Common myeloid progenitor, CD34-positive (primary cell): Measurements from ENCODE around the gene ZNF425.

ENCODE experiments used
- CTCF ChIA-PET: fragments of 350-600 bp; sonication (Branson Sonifier 250); formaldehyde crosslinking; loops from one replicate; lab custom pipeline; 2021; ENCODE audit warnings: antibody characterized with exemption; lab: Charles Lee
- POLR2A ChIA-PET: fragments of 350-600 bp; sonication (Branson Sonifier 250); formaldehyde crosslinking; loops from one replicate; lab custom pipeline; 2021; ENCODE audit warnings: antibody characterized with exemption; lab: Charles Lee
- DNase-seq, 3 donors: peaks; one replicate each; pipeline versions ENCODE4 v3.0.0 to v3.0.0-alpha.2; 2013
- H3K27ac ChIP-seq, 2 experiments: 1 replicate in 1 of 2; 2 replicates in 1 of 2; pipeline ENCODE4 v1.7.0; 2013; ENCODE audit warnings: inconsistent platforms in 2 of 2, low read length in 2 of 2, mild to moderate bottlenecking in 2 of 2, low read depth in 1 of 2, moderate library complexity in 1 of 2; ENCODE audit not compliant: severe bottlenecking in 2 of 2, insufficient read depth in 1 of 2, poor library complexity in 1 of 2
- H3K27me3 ChIP-seq, 5 experiments: replicated peaks in 2 of 5; 1 replicate in 3 of 5; 2 replicates in 2 of 5; pipeline versions ENCODE4 v1.6.1 to v1.7.0; 2013; ENCODE audit warnings: low read length in 4 of 5, mild to moderate bottlenecking in 2 of 5, moderate library complexity in 2 of 5, inconsistent platforms in 1 of 5; ENCODE audit not compliant: insufficient read depth in 5 of 5, control insufficient read depth in 4 of 5
- H3K36me3 ChIP-seq, 4 experiments: 1 replicate in 2 of 4; 2 replicates in 2 of 4; pipeline versions ENCODE4 v1.6.1 to v1.7.0; 2013; ENCODE audit warnings: low read length in 3 of 4, control low read depth in 1 of 4, mild to moderate bottlenecking in 1 of 4; ENCODE audit not compliant: control insufficient read depth in 4 of 4, insufficient read depth in 4 of 4
- H3K4me1 ChIP-seq, 4 experiments: 1 replicate in 3 of 4; 2 replicates in 1 of 4; pipeline versions ENCODE4 v1.6.1 to v1.7.1; 2013; ENCODE audit warnings: low read length in 3 of 4, mild to moderate bottlenecking in 3 of 4, control low read depth in 1 of 4, inconsistent platforms in 1 of 4, moderate library complexity in 1 of 4; ENCODE audit not compliant: control insufficient read depth in 4 of 4, insufficient read depth in 4 of 4; ENCODE audit errors: control extremely low read depth in 1 of 4
- H3K4me3 ChIP-seq, 7 experiments: 1 replicate in 4 of 7; 2 replicates in 3 of 7; pipeline versions ENCODE4 v1.5.1 to v1.7.0; 2013; ENCODE audit warnings: mild to moderate bottlenecking in 7 of 7, low read length in 6 of 7, moderate library complexity in 6 of 7, inconsistent platforms in 2 of 7, low read depth in 2 of 7, control low read depth in 1 of 7; ENCODE audit not compliant: insufficient read depth in 4 of 7, control insufficient read depth in 1 of 7; ENCODE audit errors: extremely low read depth in 1 of 7
- H3K9me3 ChIP-seq, 5 experiments: 1 replicate in 4 of 5; 2 replicates in 1 of 5; pipeline versions ENCODE4 v1.6.1 to v1.7.1; 2013; ENCODE audit warnings: low read length in 4 of 5, mild to moderate bottlenecking in 2 of 5, inconsistent platforms in 1 of 5, low read depth in 1 of 5, moderate library complexity in 1 of 5; ENCODE audit not compliant: control insufficient read depth in 4 of 5, insufficient read depth in 2 of 5; ENCODE audit errors: control extremely low read depth in 1 of 5
- WGBS: methylation state at CpG from one replicate; pipeline ENCODE4 v1.1.5; 2013; ENCODE audit not compliant: insufficient coverage; 5-methylcytosine and 5-hydroxymethylcytosine counted together

ZNF425 gene

DNA sequence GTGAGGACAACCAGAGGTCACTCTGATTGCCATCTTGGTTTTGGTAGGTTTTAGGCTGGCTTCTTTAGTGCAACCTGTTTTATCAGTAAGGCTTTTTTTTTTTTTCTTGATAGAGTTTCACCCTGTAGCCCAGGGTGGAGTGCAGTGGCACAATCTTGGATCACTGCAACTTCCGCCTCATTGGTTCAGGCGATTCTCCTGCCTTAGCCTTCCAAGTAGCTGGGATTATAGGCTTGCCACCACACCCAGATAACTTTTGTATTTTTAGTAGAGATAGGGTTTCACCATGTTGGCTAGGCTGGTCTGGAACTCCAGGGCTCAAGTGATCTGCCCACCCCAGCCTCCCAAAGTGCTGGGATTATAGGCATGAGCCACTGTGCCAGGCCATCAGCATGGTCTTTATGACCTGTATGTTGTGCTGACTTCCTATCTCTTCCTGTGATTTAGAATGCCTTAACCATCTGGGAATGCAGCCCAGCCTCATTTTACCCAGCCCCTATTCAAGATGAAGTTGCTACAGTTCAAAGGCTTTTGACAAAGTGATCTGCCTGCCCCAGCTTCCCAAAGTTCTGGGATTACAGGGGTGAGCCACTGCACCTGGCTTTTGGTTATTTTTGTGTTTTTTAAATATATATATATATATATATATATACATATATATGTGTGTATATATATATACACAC is 7.0 kb upstream of the ZNF425 start:
- ChIA-PET POLR2A (no interaction called here), CTCF (interaction anchor here (1.2 kb wide), 1 partner anchor 9 kb away, joined by 5 read pairs; no protein-coding TSS in a partner anchor)
- WGBS, result 100% methylated on average over 2 of the region's 2 CpGs

DNA sequence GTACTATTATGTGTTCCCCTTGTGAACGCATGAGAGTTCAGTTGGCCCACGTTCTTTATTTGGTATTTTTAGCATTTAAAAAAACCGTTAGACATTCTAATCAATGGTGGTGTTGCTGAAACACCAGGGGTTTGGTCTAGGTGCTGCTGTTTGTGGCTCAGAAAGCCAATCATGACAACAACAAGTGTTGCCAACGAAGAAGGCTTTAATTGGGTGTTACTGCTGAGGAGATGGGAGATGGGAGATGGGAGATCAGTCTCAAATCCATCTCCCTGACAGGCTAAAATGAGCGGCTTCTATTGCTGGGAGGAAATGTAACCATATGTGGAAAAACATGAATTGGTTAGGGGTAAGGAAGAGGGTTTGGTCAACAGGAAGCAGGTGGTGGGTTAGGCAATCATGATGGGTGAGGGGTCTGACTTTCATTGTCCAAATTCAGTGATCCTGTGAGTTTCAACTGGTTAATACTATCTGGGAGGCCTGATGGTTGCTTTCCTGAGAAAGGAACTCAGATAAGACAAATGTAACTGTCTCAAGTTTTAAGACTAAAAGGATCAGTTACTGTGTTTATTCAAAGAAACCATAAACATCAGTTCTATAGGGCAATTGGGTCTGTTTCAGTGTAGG is 4.6 kb upstream of the ZNF425 start:
- POLR2A ChIA-PET, result no interaction called here
- 100% methylated on average over 3 of the region's 5 CpGs for WGBS
- Histone ChIP-seq H3K4me3 (no peak overlapping the region), H3K27ac (no peak overlapping the region), H3K36me3 (peaks cover 11 to 35% (median 23%) of the 10 kb centered on the region in 4 experiments), H3K27me3 (no peaks in the 10 kb centered on the region), H3K4me1 (peaks cover 0 to 12% (median 7%) of the 10 kb centered on the region in 4 experiments), H3K9me3 (peaks cover 4 to 16% (median 7%) of the 10 kb centered on the region in 5 experiments)
- CTCF ChIA-PET, result no interaction called here
- DNase-seq, result peak in 2 of 3 donors; percentile 20 to 31

More for the DNA sequence above, 7.0 kb upstream of the ZNF425 start:
- Histone ChIP-seq H3K9me3 (peaks cover 4 to 16% (median 7%) of the 10 kb centered on the region in 5 experiments), H3K27ac (no peak overlapping the region), H3K27me3 (no peaks in the 10 kb centered on the region), H3K4me1 (peaks cover 0 to 3% (median 2%) of the 10 kb centered on the region in 4 experiments), H3K36me3 (peaks cover 11 to 35% (median 23%) of the 10 kb centered on the region in 4 experiments), H3K4me3 (no peak overlapping the region)
- DNase-seq, result no peak

- DNase-seq, result peak; percentile 50 to 79 (median 70)
Measured at GRCh38 chr7:149126662-149127266, 640 bp upstream of the ZNF425 start.

DNA sequence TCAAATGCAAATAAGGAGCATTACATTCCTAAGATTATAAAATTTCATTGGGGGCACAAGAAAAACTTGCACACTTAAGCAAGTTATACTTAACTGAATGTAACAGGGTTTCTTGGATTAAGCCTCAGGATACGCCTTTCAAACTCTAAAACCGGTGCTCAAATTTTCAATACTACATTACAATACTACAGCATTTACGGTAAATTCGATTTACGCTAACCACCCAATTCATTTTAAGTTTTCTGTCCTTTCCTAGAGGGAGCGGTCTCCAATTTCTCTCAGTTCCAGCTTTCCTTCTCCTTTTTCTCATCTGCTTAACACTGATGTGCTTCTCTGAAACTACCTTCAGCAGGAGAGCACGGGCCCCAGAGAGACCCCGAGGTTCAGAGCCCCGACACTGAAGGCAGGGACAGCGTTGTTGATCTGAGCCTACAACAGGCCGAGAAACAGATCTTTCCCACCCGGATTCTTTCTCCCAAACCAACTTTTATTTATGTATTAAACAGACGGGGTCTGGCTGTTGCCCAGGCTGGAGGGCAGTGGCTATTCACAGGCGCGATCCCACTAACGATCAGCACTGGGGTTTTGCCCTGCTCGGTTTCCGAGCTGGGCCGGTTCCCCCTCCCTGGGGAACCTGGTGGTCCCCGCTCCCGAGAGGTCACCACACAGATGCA is 798 bp downstream of the ZNF425 start:
- ChIA-PET CTCF (interaction anchor here (0.7 to 4.4 kb wide), 14 partner anchors 9 to 336 kb away, joined by 3 to 44 read pairs (median 4); partner anchors contain the start of gene ZNF398), POLR2A (interaction anchor here (0.5 to 1.9 kb wide), 7 partner anchors 11 to 536 kb away, joined by 3 to 27 read pairs (median 3); partner anchors contain the start of genes ZNF282 and ZNF398)
- Histone ChIP-seq H3K27ac (peak overlapping the region; percentile 88 to 95), H3K27me3 (no peaks in the 10 kb centered on the region), H3K36me3 (peaks cover 0 to 3% (median 2%) of the 10 kb centered on the region in 4 experiments), H3K9me3 (peaks cover 0 to 2% (median 0%) of the 10 kb centered on the region in 5 experiments), H3K4me1 (peaks cover 3 to 23% (median 13%) of the 10 kb centered on the region in 4 experiments), H3K4me3 (peak overlapping the region; percentile 86 to 100 (median 92))
- WGBS, result 11% methylated on average over 18 of the region's 21 CpGs
- DNase-seq, result peak in 1 of 3 donors; percentile 72

More at GRCh38 chr7:149126662-149127266, 640 bp upstream of the ZNF425 start:
- Histone ChIP-seq H3K4me3 (peak overlapping the region; percentile 86 to 100 (median 92)), H3K4me1 (peaks cover 3 to 23% (median 13%) of the 10 kb centered on the region in 4 experiments), H3K27me3 (no peaks in the 10 kb centered on the region), H3K36me3 (peaks cover 6 to 18% (median 14%) of the 10 kb centered on the region in 4 experiments), H3K27ac (peak overlapping the region; percentile 88 to 95), H3K9me3 (peaks cover 4 to 15% (median 7%) of the 10 kb centered on the region in 5 experiments)
- ChIA-PET CTCF (interaction anchor here (0.7 to 4.4 kb wide), 12 partner anchors 10 to 75 kb away, joined by 3 to 44 read pairs (median 6); partner anchors contain the start of gene ZNF398), POLR2A (interaction anchor here (0.5 to 1.9 kb wide), 4 partner anchors 13 to 61 kb away, joined by 3 to 27 read pairs (median 4); partner anchors contain the start of gene ZNF398)
- whole genome bisulfite sequencing, result under 1% methylated on average over 44 of the region's 48 CpGs

DNA sequence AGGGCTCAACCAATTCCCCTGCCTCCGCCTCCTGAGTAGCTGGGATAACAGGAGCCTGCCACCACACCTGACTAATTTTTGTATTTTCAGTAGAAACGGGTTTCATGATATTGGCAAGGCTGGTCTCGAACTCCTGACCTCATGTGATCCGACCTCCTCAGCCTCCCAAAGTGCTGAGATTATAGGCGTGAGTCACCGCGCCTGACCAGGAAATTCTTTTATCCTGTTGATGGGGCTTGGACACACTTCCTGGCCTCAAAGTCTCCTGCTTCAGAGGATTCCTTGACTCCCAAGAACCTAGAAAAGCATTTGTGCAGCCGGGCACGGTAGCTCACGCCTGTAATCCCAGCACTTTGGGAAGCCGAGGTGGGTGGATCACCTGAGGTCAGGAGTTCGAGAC is 16.2 kb downstream of the ZNF425 start:
- Histone ChIP-seq H3K4me1 (no peaks in the 10 kb centered on the region), H3K4me3 (no peak overlapping the region), H3K36me3 (peaks cover 0 to 2% (median under 1%) of the 10 kb centered on the region in 4 experiments), H3K27me3 (no peaks in the 10 kb centered on the region), H3K27ac (no peak overlapping the region), H3K9me3 (no peaks in the 10 kb centered on the region)
- ChIA-PET CTCF (no interaction called here), POLR2A (interaction anchor here (0.7 kb wide), 1 partner anchor 10 kb away, joined by 3 read pairs; no protein-coding TSS in a partner anchor)
- 100% methylated on average over 7 of the region's 12 CpGs for WGBS
- no peak for DNase-seq

DNA sequence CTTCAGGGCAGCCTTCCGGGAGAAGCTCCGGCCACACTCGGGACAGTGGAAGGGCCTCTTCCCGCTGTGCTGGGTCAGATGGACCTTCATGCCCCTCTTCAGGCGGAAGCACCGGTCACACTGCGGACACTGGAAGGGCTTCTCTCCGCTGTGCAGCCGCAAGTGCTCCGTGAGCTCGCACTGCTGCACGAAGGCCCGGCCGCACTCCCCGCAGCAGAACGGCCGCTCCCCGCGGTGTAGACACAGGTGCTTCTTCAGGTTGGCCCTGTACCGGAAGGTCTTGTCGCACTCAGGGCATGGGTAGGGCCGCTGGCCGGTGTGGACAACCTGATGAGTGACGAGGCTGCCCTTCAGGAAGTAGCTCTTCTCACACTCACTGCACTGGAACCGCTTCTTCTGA is 21.4 kb downstream of the ZNF425 start:
- Histone ChIP-seq H3K4me1 (no peaks in the 10 kb centered on the region), H3K27ac (no peak overlapping the region), H3K36me3 (peaks cover 2 to 5% (median 3%) of the 10 kb centered on the region in 4 experiments), H3K27me3 (no peaks in the 10 kb centered on the region), H3K4me3 (no peak overlapping the region), H3K9me3 (no peaks in the 10 kb centered on the region)
- ChIA-PET POLR2A (no interaction called here), CTCF (interaction anchor here (0.6 to 2.5 kb wide), 3 partner anchors 19 to 212 kb away, joined by 3 to 8 read pairs (median 3); partner anchors contain the start of gene ZNF425)
- no peak for DNase-seq
- WGBS, result 96% methylated on average over 21 of the region's 25 CpGs
